Panc1 (cell line): ENCODE data around the gene KRTAP10-11.

Experiments
- POLR2AphosphoS5 ChIP-seq: IDR thresholded peaks from 2 replicates; pipeline ENCODE4 v1.6.1; 2012; ENCODE audit warnings: mild to moderate bottlenecking, low read depth, low read length, moderate library complexity
- SIN3A ChIP-seq: IDR thresholded peaks from 2 replicates; pipeline ENCODE4 v1.6.1; 2012; ENCODE audit warnings: low read depth, mild to moderate bottlenecking, low read length, moderate library complexity, borderline replicate concordance; ENCODE audit not compliant: insufficient read depth
- TF ChIP-seq, protein P1 (sequence below): fragments of 450-650 bp; IDR thresholded peaks from 2 replicates; pipeline ENCODE4 v1.5.1; 2017; ENCODE audit warnings: mild to moderate bottlenecking
- TF ChIP-seq, protein P2 (sequence below), 2 experiments: IDR thresholded peaks; 2 replicates each; pipeline ENCODE4 v1.6.1; 2011 to 2012; ENCODE audit warnings: low read depth in 2 of 2, control low read depth in 1 of 2, low read length in 1 of 2, mild to moderate bottlenecking in 1 of 2, moderate library complexity in 1 of 2; ENCODE audit not compliant: insufficient read depth in 1 of 2

DNA sequence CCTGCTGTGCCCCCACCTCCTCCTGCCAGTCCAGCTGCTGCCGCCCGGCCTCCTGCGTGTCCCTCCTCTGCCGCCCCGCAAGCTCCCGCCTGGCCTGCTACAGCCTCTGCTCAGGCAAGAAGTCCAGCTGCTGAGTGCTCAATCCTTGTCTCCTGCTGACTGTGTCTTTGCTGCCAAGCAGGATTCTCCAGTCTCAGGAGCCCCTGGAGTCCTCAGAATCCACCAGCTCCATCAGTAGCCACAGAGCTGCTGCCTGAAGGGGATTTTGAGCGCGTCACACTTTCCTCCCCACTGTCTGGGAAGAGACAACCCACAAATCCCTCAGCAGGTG is 973 bp downstream of the KRTAP10-11 start:
- TF ChIP-seq, protein P1, sequence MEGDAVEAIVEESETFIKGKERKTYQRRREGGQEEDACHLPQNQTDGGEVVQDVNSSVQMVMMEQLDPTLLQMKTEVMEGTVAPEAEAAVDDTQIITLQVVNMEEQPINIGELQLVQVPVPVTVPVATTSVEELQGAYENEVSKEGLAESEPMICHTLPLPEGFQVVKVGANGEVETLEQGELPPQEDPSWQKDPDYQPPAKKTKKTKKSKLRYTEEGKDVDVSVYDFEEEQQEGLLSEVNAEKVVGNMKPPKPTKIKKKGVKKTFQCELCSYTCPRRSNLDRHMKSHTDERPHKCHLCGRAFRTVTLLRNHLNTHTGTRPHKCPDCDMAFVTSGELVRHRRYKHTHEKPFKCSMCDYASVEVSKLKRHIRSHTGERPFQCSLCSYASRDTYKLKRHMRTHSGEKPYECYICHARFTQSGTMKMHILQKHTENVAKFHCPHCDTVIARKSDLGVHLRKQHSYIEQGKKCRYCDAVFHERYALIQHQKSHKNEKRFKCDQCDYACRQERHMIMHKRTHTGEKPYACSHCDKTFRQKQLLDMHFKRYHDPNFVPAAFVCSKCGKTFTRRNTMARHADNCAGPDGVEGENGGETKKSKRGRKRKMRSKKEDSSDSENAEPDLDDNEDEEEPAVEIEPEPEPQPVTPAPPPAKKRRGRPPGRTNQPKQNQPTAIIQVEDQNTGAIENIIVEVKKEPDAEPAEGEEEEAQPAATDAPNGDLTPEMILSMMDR, result no peak
- TF ChIP-seq SIN3A (no peak), POLR2AphosphoS5 (no peak)
- TF ChIP-seq, protein P2, sequence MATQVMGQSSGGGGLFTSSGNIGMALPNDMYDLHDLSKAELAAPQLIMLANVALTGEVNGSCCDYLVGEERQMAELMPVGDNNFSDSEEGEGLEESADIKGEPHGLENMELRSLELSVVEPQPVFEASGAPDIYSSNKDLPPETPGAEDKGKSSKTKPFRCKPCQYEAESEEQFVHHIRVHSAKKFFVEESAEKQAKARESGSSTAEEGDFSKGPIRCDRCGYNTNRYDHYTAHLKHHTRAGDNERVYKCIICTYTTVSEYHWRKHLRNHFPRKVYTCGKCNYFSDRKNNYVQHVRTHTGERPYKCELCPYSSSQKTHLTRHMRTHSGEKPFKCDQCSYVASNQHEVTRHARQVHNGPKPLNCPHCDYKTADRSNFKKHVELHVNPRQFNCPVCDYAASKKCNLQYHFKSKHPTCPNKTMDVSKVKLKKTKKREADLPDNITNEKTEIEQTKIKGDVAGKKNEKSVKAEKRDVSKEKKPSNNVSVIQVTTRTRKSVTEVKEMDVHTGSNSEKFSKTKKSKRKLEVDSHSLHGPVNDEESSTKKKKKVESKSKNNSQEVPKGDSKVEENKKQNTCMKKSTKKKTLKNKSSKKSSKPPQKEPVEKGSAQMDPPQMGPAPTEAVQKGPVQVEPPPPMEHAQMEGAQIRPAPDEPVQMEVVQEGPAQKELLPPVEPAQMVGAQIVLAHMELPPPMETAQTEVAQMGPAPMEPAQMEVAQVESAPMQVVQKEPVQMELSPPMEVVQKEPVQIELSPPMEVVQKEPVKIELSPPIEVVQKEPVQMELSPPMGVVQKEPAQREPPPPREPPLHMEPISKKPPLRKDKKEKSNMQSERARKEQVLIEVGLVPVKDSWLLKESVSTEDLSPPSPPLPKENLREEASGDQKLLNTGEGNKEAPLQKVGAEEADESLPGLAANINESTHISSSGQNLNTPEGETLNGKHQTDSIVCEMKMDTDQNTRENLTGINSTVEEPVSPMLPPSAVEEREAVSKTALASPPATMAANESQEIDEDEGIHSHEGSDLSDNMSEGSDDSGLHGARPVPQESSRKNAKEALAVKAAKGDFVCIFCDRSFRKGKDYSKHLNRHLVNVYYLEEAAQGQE (IDR thresholded peaks at IDR 0.05; ENCODE audit: insufficient read depth in 1 of 2, low read depth in 2 of 2, low read length in 1 of 2), result no peak
